WTC11 (cell line): ENCODE measurements around the gene ARAP1.

ENCODE experiments used
- CTCF ChIP-seq: fragments of 200-600 bp; IDR thresholded peaks from 2 replicates; pipeline ENCODE4 v1.8.0; 2022; ENCODE audit warnings: antibody characterized with exemption
- ESRRA ChIP-seq: sonication (generic); formaldehyde crosslinking; IDR thresholded peaks from 2 replicates; pipeline ENCODE4 v1.8.1; 2022; ENCODE audit warnings: mild to moderate bottlenecking, missing genetic modification reagents, borderline replicate concordance
- MAX ChIP-seq: sonication (generic); formaldehyde crosslinking; IDR thresholded peaks from 2 replicates; pipeline ENCODE4 v1.8.0; 2022; ENCODE audit warnings: mild to moderate bottlenecking, missing genetic modification reagents
- SOX15 ChIP-seq: fragments of 250-450 bp; sonication (Bioruptor Pico); IDR thresholded peaks from 2 replicates; pipeline ENCODE4 v1.9.0; 2021; ENCODE audit warnings: mild to moderate bottlenecking
- STAT6 ChIP-seq: sonication (generic); formaldehyde crosslinking; conservative IDR thresholded peaks from 2 replicates; pipeline ENCODE4 v1.8.1; 2023; ENCODE audit warnings: mild to moderate bottlenecking, low read depth, missing genetic modification reagents, moderate library complexity
- USF2 ChIP-seq: sonication (generic); formaldehyde crosslinking; IDR thresholded peaks from 2 replicates; pipeline ENCODE4 v1.8.1; 2023; ENCODE audit warnings: mild to moderate bottlenecking, missing genetic modification reagents, moderate library complexity

DNA sequence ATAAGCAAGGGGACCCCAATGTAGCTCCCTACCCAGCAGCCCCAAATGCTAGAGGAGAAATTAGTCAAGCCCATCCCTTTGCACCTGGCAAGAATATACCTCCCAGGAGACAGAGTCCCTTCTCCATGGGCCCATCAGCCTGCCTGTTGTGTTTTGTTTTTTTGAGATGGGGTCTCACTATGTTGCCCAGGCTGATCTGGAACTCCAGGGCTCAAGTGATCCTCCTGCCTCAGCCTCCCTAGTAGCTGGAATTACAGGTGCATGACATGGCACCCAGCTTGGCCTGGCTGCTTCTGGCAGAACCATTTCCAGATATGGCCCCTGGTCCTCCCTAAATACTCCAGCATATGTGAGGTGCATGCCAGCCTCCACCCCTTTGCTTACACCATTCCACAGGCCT is 100.1 kb downstream of the ARAP1 start:
- TF ChIP-seq SOX15 (CRISPR knock-in tag), result no peak
- no peak for TF ChIP-seq CTCF
- TF ChIP-seq STAT6 (CRISPR knock-in tag), result no peak
- no peak for TF ChIP-seq MAX (CRISPR knock-in tag)
- no peak for TF ChIP-seq ESRRA
- TF ChIP-seq USF2 (CRISPR knock-in tag), result no peak
